GM12878 (cell line): ENCODE data around the gene UVRAG. TPM values are rescaled to one million over a fixed set of nuclear protein-coding genes. Genes with fewer than 3 reads are reported as not detected.

Source experiments
- ATAC-seq: fragments of 200-7000 bp; cut with Tn5 transposase; 3 replicates; pipeline ENCODE4 v1.9.1; 2020; ENCODE audit warnings: mild to moderate bottlenecking, moderate library complexity
- BruUV-seq: library from RNA; stranded (reverse); fragments of 400-500 nt; replicated peaks from 2 replicates; lab custom pipeline; 2021; lab: Mats Ljungman, UMichigan
- CTCF ChIA-PET: fragments of 300-600 bp; sonication (Branson Sonifier 250); formaldehyde crosslinking; extraction: SDS; loops from one replicate; lab custom pipeline; 2021; ENCODE audit warnings: inconsistent platforms; lab: Yijun Ruan, JAX
- POLR2A ChIA-PET: fragments of 350-600 bp; formaldehyde crosslinking; extraction: SDS; loops from one replicate; lab custom pipeline; 2021; ENCODE audit warnings: inconsistent platforms; lab: Charles Lee
- RAD21 ChIA-PET: fragments of 300-600 bp; sonication (Branson Sonifier 250); formaldehyde crosslinking; loops from one replicate; lab custom pipeline; 2023; ENCODE audit warnings: antibody characterized with exemption; ENCODE audit not compliant: unreplicated experiment; lab: Charles Lee
- SMC1A ChIA-PET: fragments of 300-600 bp; sonication (Branson Sonifier 250); formaldehyde crosslinking; loops from one replicate; lab custom pipeline; 2023; ENCODE audit not compliant: unreplicated experiment, uncharacterized antibody; lab: Charles Lee
- DNase-seq: peaks from one replicate; pipeline ENCODE4 v3.0.0-alpha.2; 2011; ENCODE audit warnings: low read depth, low spot score
- FAIRE-seq: peaks from 3 replicates; lab custom pipeline; 2011; peaks lifted over from hg19 to GRCh38; lab: Jason Lieb, UNC
- H2AFZ ChIP-seq: 2 replicates; pipeline ENCODE4 v1.6.0; 2011; ENCODE audit warnings: low read depth, low read length, control low read depth; ENCODE audit not compliant: control insufficient read depth
- H3K27ac ChIP-seq: 2 replicates; pipeline ENCODE4 v1.5.1; 2011; ENCODE audit warnings: control low read depth; ENCODE audit not compliant: control insufficient read depth, insufficient read depth
- H3K27me3 ChIP-seq, 2 experiments: replicated peaks in 1 of 2; 2 replicates each; pipeline versions ENCODE4 v1.6.0 to v1.6.1; 2011; ENCODE audit warnings: low read length in 1 of 2; ENCODE audit not compliant: control insufficient read depth in 2 of 2, insufficient read depth in 2 of 2
- H3K36me3 ChIP-seq, 2 experiments: 2 replicates each; pipeline ENCODE4 v1.5.1; 2011; ENCODE audit warnings: low read length in 1 of 2; ENCODE audit not compliant: control insufficient read depth in 2 of 2, insufficient read depth in 2 of 2
- H3K4me1 ChIP-seq: 2 replicates; pipeline ENCODE4 v1.6.1; 2011; ENCODE audit warnings: mild to moderate bottlenecking, low read length, moderate library complexity, mixed read lengths; ENCODE audit not compliant: control insufficient read depth, insufficient read depth
- H3K4me2 ChIP-seq: 2 replicates; pipeline ENCODE4 v1.6.0; 2011; ENCODE audit warnings: control low read depth; ENCODE audit not compliant: control insufficient read depth, insufficient read depth
- H3K4me3 ChIP-seq: fragments of 200-600 bp; sonication (generic); 2 replicates; pipeline ENCODE4 v1.5.1; 2016
- H3K79me2 ChIP-seq: 2 replicates; pipeline ENCODE4 v1.6.0; 2011; ENCODE audit warnings: low read length; ENCODE audit not compliant: control insufficient read depth, insufficient read depth
- H3K9ac ChIP-seq: 2 replicates; pipeline ENCODE4 v1.8.0; 2011; ENCODE audit warnings: low read length, control low read depth, mixed read lengths; ENCODE audit not compliant: control insufficient read depth, insufficient read depth
- H3K9me3 ChIP-seq: replicated peaks from 3 replicates; pipeline ENCODE4 v1.5.1; 2011; ENCODE audit warnings: mild to moderate bottlenecking, low read length; ENCODE audit not compliant: control insufficient read depth, insufficient read depth
- H4K20me1 ChIP-seq: 2 replicates; pipeline ENCODE4 v1.6.0; 2011; ENCODE audit not compliant: control insufficient read depth, insufficient read depth
- BACH1 ChIP-seq: fragments of 450-650 bp; IDR thresholded peaks from 2 replicates; pipeline ENCODE4 v1.6.1; 2017; ENCODE audit warnings: mild to moderate bottlenecking, borderline replicate concordance
- CBX3 ChIP-seq: fragments of 200-600 bp; sonication (generic); IDR thresholded peaks from 2 replicates; pipeline ENCODE4 v1.6.1; 2016; ENCODE audit warnings: low read depth, borderline replicate concordance
- CREB1 ChIP-seq: IDR thresholded peaks from 2 replicates; pipeline ENCODE4 v1.6.1; 2012; ENCODE audit warnings: low read depth, mild to moderate bottlenecking, inconsistent platforms
- CREM ChIP-seq: IDR thresholded peaks from 2 replicates; pipeline ENCODE4 v1.6.1; 2014; ENCODE audit warnings: antibody characterized with exemption, low read depth
- KDM1A ChIP-seq: fragments of 200-600 bp; sonication (generic); IDR thresholded peaks from 2 replicates; pipeline ENCODE4 v1.6.1; 2016; ENCODE audit warnings: borderline replicate concordance
- NR2C1 ChIP-seq: fragments of 450-650 bp; IDR thresholded peaks from 2 replicates; pipeline ENCODE4 v1.6.1; 2017; ENCODE audit warnings: antibody characterized with exemption, mild to moderate bottlenecking, moderate library complexity
- RB1 ChIP-seq: fragments of 450-650 bp; formaldehyde crosslinking; IDR thresholded peaks from 2 replicates; pipeline ENCODE4 v1.6.1; 2017; ENCODE audit warnings: mild to moderate bottlenecking, borderline replicate concordance
- SUPT20H ChIP-seq: IDR thresholded peaks from 2 replicates; pipeline ENCODE4 v1.6.1; 2011; ENCODE audit warnings: low read depth, mild to moderate bottlenecking, low read length, moderate library complexity, borderline replicate concordance; ENCODE audit not compliant: control insufficient read depth
- WGBS: methylation state at CpG from one replicate; pipeline ENCODE4 v1.1.6; 2016; ENCODE audit warnings: low lambda C conversion rate; ENCODE audit not compliant: insufficient replicate concordance, insufficient coverage; ENCODE audit errors: missing lambda C conversion rate; 5-methylcytosine and 5-hydroxymethylcytosine counted together
- in situ Hi-C: fragments of 300-500 bp; cut with MboI; formaldehyde crosslinking; loops from 9 replicates; pipeline ENCODE4 v1.14.3; 2018; ENCODE audit warnings: mixed read lengths
- intact Hi-C: fragments of 100-400 bp; cut with micrococcal nuclease; formaldehyde crosslinking; loops from one replicate; pipeline ENCODE4 v1.14.2; 2022; ENCODE audit not compliant: unreplicated experiment
- polyA plus RNA-seq, 11 experiments: library from polyadenylated mRNA; depleted of rRNA in 4 of 11; unstranded in 6 of 11; stranded (reverse) in 5 of 11; fragments of >200 nt; fragmentation: Nextera tagmentation in 4 of 11; fragmentation: Illumina TruSeq in 1 of 11; extraction: Ambion mirVana in 4 of 11; extraction: Trizol in 1 of 11; gene quantifications; 1 replicate in 1 of 11; 2 replicates in 10 of 11; pipeline versions ENCODE4 v1.2.1 to v1.2.3, GENCODE V29; 2011 to 2016; ENCODE audit warnings: inconsistent platforms in 2 of 11, missing spikeins in 2 of 11, low read depth in 1 of 11
- total RNA-seq, 4 experiments: library from RNA; depleted of rRNA in 3 of 4; stranded (reverse); fragments of >200 nt in 3 of 4; fragmentation: Illumina TruSeq in 1 of 4; extraction: Trizol in 1 of 4; gene quantifications; 2 replicates each; pipeline versions ENCODE4 v1.2.1 to v1.2.3, GENCODE V29; 2013 to 2021
- TF ChIP-seq, protein P1 (sequence below): fragments of 450-650 bp; IDR thresholded peaks from 2 replicates; pipeline ENCODE4 v1.6.1; 2017; ENCODE audit warnings: mild to moderate bottlenecking, moderate library complexity
- TF ChIP-seq, protein P2 (sequence below): IDR thresholded peaks from 2 replicates; pipeline ENCODE4 v1.6.1; 2012; ENCODE audit warnings: low read length, inconsistent platforms

The UVRAG gene
- total and polyA plus RNA-seq, 10 of the 15 experiments (the other 5 are each of a cell fraction or from before 2014, with no cell fraction given) = 7.0 to 43.4 (median 37.0) TPM

DNA sequence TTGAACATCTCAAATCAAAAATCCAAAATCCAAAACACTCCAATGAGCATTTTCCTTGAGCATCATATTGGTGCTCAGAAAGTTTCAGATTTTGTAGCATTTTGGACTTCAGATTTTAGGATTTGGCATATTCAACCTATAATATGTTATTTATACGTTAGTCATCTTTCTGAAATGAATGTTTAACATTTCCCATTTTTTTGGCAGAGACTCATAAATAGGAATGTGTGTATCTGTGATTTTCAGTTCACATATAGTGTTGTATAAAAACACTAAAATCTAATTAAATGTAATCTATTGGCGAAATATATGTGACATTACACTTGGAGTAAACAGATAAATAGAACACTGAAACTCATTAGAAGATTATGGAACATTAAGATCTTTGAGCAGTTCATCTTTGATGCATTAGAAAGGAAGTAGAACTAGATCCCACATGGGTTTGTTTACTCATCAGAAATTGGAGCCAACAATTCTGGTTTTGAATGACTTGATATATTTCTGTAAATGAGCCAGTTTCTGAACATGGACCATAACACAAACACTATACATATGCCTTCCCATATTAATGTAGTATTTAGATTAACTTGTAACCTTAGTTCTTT lies 153.1 kb downstream of the UVRAG start:
- Histone ChIP-seq H3K9ac (no peak overlapping the region), H3K4me3 (no peak overlapping the region), H3K4me2 (no peak overlapping the region), H2AFZ (no peak overlapping the region), H3K27me3 (no peaks in the 10 kb centered on the region), H3K4me1 (peaks cover 4% of the 10 kb centered on the region), H3K27ac (no peak overlapping the region), H3K79me2 (peaks cover 12% of the 10 kb centered on the region), H3K36me3 (peaks cover 0 to 7% of the 10 kb centered on the region in 2 experiments; a peak in 1 of 4 replicates), H3K9me3 (peaks cover 2% of the 10 kb centered on the region; the same call in 2 of the 3 replicates), H4K20me1 (no peaks in the 10 kb centered on the region)
- TF ChIP-seq BACH1 (no peak), CREB1 (no peak), RB1 (no peak), CREM (no peak), KDM1A (no peak), CBX3 (no peak), NR2C1 (no peak), SUPT20H (no peak)
- TF ChIP-seq, protein P1, sequence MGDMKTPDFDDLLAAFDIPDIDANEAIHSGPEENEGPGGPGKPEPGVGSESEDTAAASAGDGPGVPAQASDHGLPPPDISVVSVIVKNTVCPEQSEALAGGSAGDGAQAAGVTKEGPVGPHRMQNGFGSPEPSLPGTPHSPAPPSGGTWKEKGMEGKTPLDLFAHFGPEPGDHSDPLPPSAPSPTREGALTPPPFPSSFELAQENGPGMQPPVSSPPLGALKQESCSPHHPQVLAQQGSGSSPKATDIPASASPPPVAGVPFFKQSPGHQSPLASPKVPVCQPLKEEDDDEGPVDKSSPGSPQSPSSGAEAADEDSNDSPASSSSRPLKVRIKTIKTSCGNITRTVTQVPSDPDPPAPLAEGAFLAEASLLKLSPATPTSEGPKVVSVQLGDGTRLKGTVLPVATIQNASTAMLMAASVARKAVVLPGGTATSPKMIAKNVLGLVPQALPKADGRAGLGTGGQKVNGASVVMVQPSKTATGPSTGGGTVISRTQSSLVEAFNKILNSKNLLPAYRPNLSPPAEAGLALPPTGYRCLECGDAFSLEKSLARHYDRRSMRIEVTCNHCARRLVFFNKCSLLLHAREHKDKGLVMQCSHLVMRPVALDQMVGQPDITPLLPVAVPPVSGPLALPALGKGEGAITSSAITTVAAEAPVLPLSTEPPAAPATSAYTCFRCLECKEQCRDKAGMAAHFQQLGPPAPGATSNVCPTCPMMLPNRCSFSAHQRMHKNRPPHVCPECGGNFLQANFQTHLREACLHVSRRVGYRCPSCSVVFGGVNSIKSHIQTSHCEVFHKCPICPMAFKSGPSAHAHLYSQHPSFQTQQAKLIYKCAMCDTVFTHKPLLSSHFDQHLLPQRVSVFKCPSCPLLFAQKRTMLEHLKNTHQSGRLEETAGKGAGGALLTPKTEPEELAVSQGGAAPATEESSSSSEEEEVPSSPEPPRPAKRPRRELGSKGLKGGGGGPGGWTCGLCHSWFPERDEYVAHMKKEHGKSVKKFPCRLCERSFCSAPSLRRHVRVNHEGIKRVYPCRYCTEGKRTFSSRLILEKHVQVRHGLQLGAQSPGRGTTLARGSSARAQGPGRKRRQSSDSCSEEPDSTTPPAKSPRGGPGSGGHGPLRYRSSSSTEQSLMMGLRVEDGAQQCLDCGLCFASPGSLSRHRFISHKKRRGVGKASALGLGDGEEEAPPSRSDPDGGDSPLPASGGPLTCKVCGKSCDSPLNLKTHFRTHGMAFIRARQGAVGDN = no peak
- TF ChIP-seq, protein P2, sequence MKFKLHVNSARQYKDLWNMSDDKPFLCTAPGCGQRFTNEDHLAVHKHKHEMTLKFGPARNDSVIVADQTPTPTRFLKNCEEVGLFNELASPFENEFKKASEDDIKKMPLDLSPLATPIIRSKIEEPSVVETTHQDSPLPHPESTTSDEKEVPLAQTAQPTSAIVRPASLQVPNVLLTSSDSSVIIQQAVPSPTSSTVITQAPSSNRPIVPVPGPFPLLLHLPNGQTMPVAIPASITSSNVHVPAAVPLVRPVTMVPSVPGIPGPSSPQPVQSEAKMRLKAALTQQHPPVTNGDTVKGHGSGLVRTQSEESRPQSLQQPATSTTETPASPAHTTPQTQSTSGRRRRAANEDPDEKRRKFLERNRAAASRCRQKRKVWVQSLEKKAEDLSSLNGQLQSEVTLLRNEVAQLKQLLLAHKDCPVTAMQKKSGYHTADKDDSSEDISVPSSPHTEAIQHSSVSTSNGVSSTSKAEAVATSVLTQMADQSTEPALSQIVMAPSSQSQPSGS = no peak
- DNase-seq = no peak
- in situ Hi-C loops (no loop called here), intact Hi-C loops (no loop called here)
- FAIRE-seq = no peak
- ChIA-PET SMC1A (interaction anchor here (1.6 kb wide), 1 partner anchor 18 kb away, joined by 4 read pairs; no protein-coding TSS in a partner anchor), RAD21 (no interaction called here), CTCF (interaction anchor here (1.3 kb wide), 1 partner anchor 15 kb away, joined by 5 read pairs; no protein-coding TSS in a partner anchor), POLR2A (interaction anchor here (0.9 kb wide), 1 partner anchor 13 kb away, joined by 3 read pairs; no protein-coding TSS in a partner anchor)
- no peak for ATAC-seq
- BruUV-seq = no TSS peak
- WGBS = 96% methylated on average over 2 of the region's 2 CpGs
